NCI-H2081 (cell line): ENCODE results near the gene MTOR.
A peak's percentile ranks its signal among the peaks of the same experiment; 100 is the strongest.

Experiments used
- DNase-seq, 2 experiments: peaks; one replicate each; lab custom pipeline; 2025; lab: John Stamatoyannopoulos, UW

Gene MTOR

GRCh38 chr1:11216074-11216473 is 46.3 kb downstream of the MTOR start:
- DNase-seq: no peak

- DNase-seq: no peak
Measured at GRCh38 chr1:11215381-11216005, 46.9 kb downstream of the MTOR start.

DNA sequence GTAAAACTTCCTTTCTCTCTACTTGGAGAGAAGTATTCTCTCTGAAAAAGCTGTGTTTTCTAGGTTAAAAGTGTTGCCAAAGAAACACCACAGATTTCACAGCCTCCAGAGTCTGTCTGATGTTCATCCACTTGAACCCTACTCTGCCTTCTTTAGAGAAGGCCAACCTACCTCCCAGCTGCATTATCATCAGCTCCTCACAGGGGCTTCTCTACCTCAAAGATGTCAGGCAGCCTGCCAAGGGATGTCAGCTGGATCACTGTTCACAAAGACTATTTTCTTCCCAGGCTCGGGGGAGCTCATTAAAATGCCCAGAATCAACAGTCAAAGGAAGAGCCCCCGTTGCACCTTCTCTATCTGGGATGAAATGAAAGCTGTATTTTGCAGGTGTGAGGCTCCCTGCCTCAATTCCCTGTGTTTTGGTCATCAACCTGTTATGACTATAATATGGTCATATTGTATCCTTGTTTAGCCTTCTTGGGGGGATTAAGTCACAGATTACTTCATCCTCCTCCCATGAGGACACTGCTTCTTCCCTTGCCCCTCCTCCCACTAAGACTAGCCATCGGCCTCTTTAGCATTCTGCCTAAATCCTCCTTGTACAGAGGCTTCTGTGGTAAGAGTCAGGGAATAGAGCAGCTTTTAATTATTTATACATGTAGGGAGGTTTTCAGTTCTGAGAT is 47.5 kb downstream of the MTOR start:
- DNase-seq: no peak

DNA sequence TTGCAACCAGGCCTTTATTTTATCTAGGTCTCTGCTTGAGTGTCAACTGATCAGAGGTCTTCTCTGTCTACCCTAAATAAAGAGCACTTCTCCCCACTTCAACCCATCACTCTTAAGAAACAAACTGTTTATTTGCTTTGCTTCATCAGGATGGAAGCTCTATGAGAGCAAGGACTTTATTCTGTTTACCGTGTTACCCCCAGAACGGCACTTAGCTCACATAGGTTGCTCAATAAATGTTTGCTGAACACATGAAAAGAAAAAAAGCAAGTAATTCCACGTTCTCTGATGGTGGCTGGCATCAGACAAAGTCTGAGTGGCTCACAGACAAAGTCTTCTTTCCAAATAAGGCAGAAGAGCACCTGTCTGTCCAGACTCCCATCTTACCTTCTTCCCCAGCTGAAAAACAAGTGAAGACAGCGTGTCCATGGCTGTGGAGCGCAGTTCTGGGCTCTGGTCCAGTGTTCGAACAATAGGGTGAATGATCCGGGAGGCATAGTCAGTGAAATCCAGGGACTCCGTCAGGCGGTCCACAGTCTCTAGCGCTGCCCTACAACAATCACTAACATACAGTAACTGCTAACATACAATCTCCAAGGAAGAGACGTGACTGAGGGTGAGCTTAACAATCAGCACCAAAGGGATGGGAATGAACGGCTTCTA is 50.3 kb downstream of the MTOR start:
- DNase-seq: no peak

GRCh38 chr1:11211461-11211860 is 50.9 kb downstream of the MTOR start:
- DNase-seq: no peak

- no peak for DNase-seq
Measured at GRCh38 chr1:11207898-11208611, 54.3 kb downstream of the MTOR start.

DNA sequence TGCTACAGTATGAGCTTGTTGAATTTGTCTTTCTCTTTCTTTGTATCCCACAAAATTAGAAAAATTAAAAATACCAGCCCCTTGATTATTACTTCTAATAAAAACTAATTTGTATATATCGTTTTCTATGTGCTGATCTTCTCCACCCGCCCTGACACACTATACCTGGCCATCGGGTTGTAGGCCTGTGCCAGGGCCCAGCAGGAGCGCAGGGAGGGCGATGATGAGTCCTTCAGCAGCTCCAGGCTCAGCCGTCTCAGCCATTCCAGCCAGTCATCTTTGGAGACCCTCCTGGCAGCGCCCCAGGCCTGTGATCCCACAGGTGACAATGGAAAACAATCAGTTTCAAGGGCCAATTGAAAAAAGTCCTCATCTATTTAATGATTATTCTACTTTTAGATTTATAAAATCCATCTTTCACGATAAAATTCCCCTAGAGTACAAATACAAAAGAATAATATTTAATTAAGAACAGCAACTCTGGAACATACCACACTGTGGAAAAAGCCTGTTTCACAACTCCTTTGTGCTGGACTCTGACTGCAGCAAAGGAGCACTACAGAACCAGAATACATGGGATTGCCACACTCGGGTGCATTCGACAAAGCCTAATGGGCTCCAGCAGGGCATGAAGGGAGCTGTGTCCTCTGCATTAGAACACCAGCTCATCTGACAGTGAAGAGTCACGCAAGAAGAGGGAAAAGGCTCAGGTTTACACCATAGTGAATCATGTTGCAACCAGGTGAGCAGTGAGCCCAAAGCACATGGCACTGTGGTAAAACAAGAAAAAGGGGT is 57.8 kb downstream of the MTOR start:
- no peak for DNase-seq

DNA sequence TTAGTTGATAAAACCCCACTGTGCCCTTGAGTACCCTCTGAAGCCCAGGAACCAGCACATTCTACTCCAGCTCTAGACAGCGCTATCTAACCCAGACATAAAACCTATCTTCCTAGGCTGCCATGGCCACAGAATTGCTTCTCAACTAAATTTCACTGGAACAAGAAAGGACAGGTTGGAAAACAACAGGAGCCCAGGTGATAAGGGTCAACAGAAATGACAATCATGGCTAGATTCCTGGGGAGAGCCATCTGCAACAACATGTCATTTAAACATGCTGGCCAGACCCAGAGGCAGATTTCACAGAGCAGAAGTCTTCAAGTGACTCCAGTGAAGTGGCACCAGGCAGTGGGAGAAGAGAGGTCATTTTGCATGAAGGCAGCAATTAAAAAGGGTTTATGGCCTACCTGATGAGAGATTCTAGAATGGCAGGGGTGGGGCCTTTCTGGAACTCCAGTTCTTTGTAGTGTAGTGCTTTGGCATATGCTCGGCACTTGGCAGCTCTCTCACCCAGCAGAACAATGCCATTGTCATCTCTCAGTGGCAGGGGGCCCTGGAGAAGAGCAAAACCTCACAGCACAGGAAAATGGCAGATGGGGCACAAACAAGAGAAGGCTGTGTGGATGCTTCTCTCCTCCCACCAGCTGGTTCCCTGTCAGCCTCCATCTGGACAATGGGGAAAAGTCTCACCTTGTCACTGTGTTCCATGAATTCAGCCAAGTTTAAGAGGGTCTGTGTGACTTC is 63.3 kb downstream of the MTOR start:
- peak; percentile 53 to 83 for DNase-seq

GRCh38 chr1:11198257-11198656 is 64.1 kb downstream of the MTOR start:
- no peak for DNase-seq

DNA sequence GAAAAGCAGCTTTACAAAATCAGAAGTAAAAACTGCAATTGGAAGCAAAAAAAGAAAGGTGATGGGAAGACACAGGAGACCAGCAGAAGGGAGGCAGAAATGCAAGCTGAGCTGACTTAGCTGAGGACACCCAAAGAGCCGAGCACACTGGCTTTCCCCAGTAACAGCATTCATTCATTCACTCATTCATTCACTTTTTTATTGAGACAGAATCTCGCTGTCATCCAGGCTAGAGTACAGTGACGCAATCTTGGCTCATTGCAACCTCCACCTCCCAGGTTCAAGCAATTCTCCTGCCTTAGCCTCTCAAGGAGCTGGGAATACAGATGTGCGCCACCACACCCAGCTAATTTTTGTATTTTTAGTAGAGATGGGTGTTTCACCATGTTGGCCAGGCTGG is 65.0 kb downstream of the MTOR start:
- no peak for DNase-seq

DNA sequence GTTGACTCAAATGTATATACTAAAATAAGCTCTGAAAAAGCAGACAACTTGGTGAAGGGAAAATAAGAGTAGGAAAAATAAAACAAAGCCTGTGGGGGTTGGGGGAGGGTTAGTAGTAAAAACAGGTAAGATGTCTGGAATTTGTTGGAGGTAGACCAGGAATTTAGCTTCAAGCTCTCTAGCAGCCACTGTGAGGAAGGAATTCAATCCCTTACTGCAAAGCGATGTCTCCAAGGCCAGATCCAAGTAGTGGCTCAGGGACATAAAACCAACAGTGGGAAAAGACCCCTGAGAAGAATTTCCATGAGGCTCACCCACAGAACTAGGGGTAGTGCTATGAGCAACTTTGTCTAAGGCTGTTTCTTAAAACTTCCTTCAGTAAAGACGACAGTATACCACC is 65.4 kb downstream of the MTOR start:
- no peak for DNase-seq

- no peak for DNase-seq
Measured at GRCh38 chr1:11194407-11195176, 67.8 kb downstream of the MTOR start.

DNA sequence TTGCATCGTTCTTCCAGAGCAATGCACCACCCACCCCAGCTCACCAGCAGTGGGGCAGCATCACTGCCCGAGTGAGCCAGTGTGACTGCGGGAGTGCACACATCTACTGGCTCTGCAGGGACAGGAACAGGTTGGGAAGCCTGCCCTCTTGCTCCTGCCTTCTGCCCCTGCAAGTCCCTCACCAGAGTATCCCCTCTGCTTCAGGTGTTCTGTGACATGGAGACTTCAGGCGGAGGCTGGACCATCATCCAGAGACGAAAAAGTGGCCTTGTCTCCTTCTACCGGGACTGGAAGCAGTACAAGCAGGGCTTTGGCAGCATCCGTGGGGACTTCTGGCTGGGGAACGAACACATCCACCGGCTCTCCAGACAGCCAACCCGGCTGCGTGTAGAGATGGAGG is 69.0 kb downstream of the MTOR start:
- DNase-seq: no peak

DNA sequence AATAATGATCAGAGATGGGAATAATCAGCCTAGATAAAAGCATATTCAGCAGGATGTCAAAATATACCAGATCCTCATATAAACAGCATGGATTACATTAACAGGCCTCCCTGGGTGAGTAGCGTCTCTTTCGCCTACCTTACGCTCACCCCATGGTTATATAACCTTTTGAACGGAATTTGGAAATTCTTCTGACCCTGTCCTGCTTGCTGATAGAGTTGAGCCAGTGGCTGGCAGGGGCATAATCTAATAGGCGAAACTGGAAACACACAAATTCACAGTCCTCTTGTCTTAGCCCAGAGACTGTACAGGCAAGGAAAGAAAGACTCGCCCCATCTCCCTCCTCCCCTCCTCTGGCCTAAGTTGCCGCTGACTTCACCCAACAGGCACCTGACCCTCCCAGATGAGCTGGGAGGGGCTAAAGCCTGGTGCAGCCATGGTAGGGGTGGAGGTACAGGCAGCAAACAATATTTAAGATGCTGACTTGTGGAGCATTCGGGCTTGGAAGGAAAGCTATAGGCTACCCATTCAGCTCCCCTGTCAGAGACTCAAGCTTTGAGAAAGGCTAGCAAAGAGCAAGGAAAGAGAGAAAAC is 73.4 kb downstream of the MTOR start, which contains the start of gene ANGPTL7:
ANGPTL7 (plus strand) TSS at position 498 of the 594 bp plus-strand sequence. CDS start 225 bp downstream, outside the sequence.
- no peak for DNase-seq

GRCh38 chr1:11188381-11188780 is 74.0 kb downstream of the MTOR start:
- DNase-seq: no peak

DNA sequence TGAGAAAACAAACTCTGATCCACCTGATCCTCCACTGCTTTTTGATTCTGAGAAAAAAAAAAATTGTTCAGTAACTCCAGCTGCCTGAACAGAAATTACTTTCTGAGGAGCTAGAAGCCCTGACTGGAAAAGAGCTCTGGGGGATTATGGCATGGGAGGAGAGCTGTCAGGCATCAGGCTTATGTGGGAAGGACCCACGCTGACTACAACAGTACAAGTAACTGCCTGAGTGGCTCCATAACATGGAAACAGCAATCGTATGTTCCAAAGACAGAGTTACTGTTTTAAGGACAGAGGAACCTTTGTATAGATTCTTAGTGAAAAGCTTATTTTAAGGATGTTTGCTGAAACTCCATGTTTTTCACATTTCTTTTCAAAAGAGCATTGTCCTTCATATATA is 74.4 kb downstream of the MTOR start:
- no peak for DNase-seq

GRCh38 chr1:11187494-11187893 is 74.9 kb downstream of the MTOR start:
- DNase-seq: no peak

- no peak for DNase-seq
Measured at GRCh38 chr1:11187000-11187399, 75.4 kb downstream of the MTOR start.

DNA sequence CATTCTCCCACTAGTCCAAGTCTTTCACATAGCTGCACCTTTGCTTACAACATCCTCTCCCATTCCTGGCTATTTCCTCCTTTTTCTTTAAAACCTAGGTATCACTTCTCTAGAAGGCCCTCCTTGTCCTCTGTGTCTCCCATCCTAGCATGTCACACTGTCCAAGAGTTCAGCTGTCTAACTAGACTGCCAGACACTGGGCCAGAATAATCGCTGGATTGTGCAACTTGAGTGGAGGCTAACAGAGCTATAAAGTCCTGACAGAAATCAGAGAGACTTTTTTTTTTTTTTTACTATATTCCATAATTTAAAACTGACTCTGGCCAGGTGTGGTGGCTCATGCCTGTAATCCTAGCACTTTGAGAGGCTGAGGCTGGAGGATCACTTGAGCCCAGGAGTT is 77.4 kb downstream of the MTOR start:
- DNase-seq: no peak

DNA sequence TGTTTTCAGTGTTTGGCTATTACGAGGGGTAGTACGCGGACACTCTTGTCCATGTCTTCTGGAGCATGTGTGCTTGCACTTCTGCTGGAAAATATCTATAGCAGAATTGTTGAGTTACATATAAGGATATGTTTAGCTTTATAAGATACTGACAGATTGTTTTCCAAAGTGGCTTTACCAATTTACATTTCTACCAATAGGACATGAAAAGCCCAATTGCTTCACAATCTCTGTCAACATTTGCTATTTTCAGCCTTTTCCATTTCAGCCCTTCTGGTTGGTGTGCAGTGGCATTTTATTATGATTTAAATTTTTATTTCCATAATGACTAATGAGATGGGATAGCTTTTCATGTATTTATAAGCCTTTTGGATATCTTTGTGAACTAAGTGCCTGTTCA is 79.5 kb downstream of the MTOR start:
- DNase-seq: no peak
